HFFc6 (cell line): ENCODE data around the gene COL23A1. TPM values are rescaled to one million over a fixed set of nuclear protein-coding genes. Genes with fewer than 3 reads are reported as not detected.

Experiments used
- DNase-seq: peaks from one replicate; pipeline ENCODE4 v3.0.0-alpha.2; 2018
- H3K27ac Mint-ChIP-seq: 2 replicates; pipeline ENCODE4 v1.8.0; 2020; ENCODE audit warnings: mild to moderate bottlenecking, mixed read lengths
- H3K27me3 Mint-ChIP-seq: 2 replicates; pipeline ENCODE4 v1.8.0; 2021; ENCODE audit warnings: mild to moderate bottlenecking, moderate library complexity, mixed read lengths; ENCODE audit not compliant: insufficient read depth
- H3K36me3 Mint-ChIP-seq: 2 replicates; pipeline ENCODE4 v1.8.0; 2021; ENCODE audit warnings: low read depth, mixed read lengths
- H3K4me1 Mint-ChIP-seq: 2 replicates; pipeline ENCODE4 v1.8.0; 2020; ENCODE audit warnings: low read depth, mixed read lengths
- H3K4me3 Mint-ChIP-seq: 2 replicates; pipeline ENCODE4 v1.8.0; 2020; ENCODE audit warnings: mild to moderate bottlenecking, moderate library complexity, mixed read lengths
- H3K9me3 Mint-ChIP-seq: 2 replicates; pipeline ENCODE4 v1.8.0; 2020; ENCODE audit warnings: mild to moderate bottlenecking, mixed read lengths
- total RNA-seq, 6 experiments: library from RNA; stranded (reverse); fragmentation: NEBNext Ultra II Directional; extraction: Animal tissue kit (Norgen Biotek cat#: 25700); gene quantifications; 2 replicates in 1 of 6; 3 replicates in 5 of 6; pipeline ENCODE4 v1.2.3, GENCODE V29; 2021
- TF ChIP-seq, protein P1 (sequence below): fragments of 200-600 bp; sonication (generic); IDR thresholded peaks from 2 replicates; pipeline ENCODE4 v1.5.0; 2021; ENCODE audit warnings: antibody characterized with exemption, mild to moderate bottlenecking

COL23A1 gene
- total RNA-seq, 6 experiments from 2014 or later, result not detected

DNA sequence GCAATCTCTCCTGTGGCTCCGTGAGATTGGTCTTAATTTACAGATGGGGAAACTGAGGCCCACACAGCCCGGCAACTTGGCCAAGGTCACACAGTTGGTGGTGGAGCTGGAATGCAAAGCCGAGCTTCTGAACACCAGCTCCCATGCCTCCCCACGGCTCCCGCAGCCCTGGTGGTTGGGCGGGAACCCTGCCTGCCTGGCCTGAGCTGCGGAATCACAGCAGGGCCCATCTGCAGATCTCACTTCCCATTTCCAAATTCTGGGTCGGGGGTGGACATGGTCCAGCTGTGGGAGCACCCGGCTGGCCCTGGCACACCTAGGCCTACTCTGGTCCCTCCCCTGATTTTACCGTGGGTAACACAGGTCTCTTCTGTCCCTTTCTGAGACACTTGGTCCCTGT, 322.3 kb downstream of the COL23A1 start:
- Mint-ChIP-seq H3K9me3 (peaks cover 4% of the 10 kb centered on the region; the same call in 1 of the 2 replicates), H3K4me3 (no peak overlapping the region), H3K27ac (no peak overlapping the region), H3K36me3 (no peaks in the 10 kb centered on the region), H3K4me1 (no peaks in the 10 kb centered on the region), H3K27me3 (no peaks in the 10 kb centered on the region; the same call in none of the 2 replicates)
- no peak for DNase-seq
- TF ChIP-seq, protein P1, sequence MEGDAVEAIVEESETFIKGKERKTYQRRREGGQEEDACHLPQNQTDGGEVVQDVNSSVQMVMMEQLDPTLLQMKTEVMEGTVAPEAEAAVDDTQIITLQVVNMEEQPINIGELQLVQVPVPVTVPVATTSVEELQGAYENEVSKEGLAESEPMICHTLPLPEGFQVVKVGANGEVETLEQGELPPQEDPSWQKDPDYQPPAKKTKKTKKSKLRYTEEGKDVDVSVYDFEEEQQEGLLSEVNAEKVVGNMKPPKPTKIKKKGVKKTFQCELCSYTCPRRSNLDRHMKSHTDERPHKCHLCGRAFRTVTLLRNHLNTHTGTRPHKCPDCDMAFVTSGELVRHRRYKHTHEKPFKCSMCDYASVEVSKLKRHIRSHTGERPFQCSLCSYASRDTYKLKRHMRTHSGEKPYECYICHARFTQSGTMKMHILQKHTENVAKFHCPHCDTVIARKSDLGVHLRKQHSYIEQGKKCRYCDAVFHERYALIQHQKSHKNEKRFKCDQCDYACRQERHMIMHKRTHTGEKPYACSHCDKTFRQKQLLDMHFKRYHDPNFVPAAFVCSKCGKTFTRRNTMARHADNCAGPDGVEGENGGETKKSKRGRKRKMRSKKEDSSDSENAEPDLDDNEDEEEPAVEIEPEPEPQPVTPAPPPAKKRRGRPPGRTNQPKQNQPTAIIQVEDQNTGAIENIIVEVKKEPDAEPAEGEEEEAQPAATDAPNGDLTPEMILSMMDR, result no peak

DNA sequence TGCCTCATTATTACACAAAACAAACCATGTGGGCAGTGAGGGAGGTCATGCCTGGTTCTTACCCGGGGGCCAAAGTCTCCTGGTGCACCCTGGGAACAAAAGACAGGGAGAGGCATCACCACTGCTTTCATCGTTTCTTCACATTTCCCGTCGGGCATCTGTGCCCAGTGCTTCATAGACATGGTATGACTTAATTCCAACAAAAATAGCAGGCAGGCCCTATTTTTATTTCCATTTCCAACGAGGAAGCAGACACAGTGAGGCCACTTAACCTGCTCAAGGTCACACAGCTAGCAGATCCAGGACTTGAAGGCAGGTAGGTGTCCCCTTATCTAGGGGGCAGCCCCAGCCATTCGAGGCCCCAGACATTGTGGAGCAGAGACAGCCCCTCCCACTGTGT, 322.9 kb downstream of the COL23A1 start:
- Mint-ChIP-seq H3K36me3 (no peaks in the 10 kb centered on the region), H3K27me3 (no peaks in the 10 kb centered on the region; the same call in none of the 2 replicates), H3K4me1 (no peaks in the 10 kb centered on the region), H3K4me3 (no peak overlapping the region), H3K9me3 (peaks cover 4% of the 10 kb centered on the region; the same call in 1 of the 2 replicates), H3K27ac (no peak overlapping the region)
- no peak for DNase-seq
- TF ChIP-seq, protein P1, result no peak

DNA sequence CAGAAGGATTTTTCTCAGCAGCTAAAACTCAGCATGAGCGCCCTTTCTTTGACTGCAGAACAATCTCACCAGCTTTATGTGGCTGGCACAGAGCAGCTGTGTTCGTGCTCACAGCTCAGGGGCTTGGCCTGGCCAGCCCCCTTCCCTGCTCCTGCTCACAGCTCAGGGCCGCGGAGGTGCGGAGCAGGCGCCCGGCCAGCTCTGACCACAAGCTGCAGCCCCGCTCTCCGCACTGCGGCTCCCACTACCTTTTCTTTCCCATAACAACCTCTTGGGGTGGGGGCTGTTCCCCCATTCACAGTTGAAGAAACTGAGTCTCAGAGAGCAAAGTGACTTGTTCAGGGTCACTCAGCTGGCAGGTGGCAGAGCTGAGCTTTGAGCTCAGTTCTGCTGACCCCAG, 323.6 kb downstream of the COL23A1 start:
- Mint-ChIP-seq H3K9me3 (peaks cover 4% of the 10 kb centered on the region; the same call in 1 of the 2 replicates), H3K36me3 (no peaks in the 10 kb centered on the region), H3K27me3 (no peaks in the 10 kb centered on the region; the same call in none of the 2 replicates), H3K27ac (no peak overlapping the region), H3K4me1 (no peaks in the 10 kb centered on the region), H3K4me3 (no peak overlapping the region)
- no peak for DNase-seq
- TF ChIP-seq, protein P1, result no peak

DNA sequence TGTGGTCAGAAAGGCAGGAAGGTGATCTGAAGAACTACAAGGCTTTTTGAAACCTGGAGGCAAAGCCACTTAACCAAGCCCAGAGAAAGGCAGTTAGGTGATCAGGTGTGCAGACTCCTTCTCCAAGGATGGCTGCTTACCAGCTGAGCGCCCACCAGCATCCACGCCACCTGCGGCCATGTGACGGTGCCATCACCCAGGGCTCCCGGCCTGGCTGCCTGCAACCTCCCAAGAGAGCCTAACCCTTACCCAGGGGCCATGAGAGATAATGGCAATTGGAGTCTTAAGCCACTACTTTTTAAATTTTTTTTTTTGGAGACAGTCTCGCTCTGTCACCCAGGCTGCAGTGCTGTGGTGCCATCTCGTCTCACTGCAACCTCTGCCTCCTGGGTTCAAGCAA, 324.4 kb downstream of the COL23A1 start:
- Mint-ChIP-seq H3K27me3 (no peaks in the 10 kb centered on the region; the same call in none of the 2 replicates), H3K4me1 (no peaks in the 10 kb centered on the region), H3K4me3 (no peak overlapping the region)

DNA sequence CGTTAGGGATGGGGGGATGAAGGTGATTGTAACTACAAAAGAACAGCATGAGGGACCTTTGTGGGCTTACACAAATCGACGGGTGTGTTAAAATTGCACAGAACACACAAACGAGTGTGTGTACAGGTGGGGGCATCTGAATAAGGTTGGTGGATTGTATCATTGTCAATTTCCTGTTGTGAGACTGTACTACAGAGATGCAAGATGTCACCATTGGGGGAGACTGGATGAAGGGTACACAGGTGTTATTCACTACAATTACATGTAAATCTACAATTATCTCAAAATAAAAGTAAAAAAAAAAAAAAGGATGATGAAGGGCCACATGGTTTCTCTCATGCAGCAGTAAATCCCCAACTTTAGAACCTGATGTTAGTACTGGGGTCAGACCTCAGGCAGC, 326.1 kb downstream of the COL23A1 start:
- Mint-ChIP-seq H3K4me1 (no peaks in the 10 kb centered on the region), H3K27me3 (peaks cover 6% of the 10 kb centered on the region), H3K36me3 (no peaks in the 10 kb centered on the region)

More for the DNA sequence above, 324.4 kb downstream of the COL23A1 start:
- TF ChIP-seq, protein P1, result no peak
- DNase-seq, result no peak
- Mint-ChIP-seq H3K9me3 (peaks cover 4% of the 10 kb centered on the region; the same call in 1 of the 2 replicates), H3K36me3 (no peaks in the 10 kb centered on the region), H3K27ac (no peak overlapping the region)

More for the DNA sequence above, 326.1 kb downstream of the COL23A1 start:
- Mint-ChIP-seq H3K27ac (no peak overlapping the region), H3K4me3 (no peak overlapping the region), H3K9me3 (peaks cover 4% of the 10 kb centered on the region; the same call in 1 of the 2 replicates)
- TF ChIP-seq, protein P1, result no peak
- no peak for DNase-seq
